Left ventricle myocardium superior (tissue), 1 donor: ENCODE data around the gene GLRX3. TPM values are rescaled to one million over a fixed set of nuclear protein-coding genes. Genes with fewer than 3 reads are reported as not detected.
"Not testable (repeated sequence)": the region's sequence is repeated elsewhere in the genome, so short reads cannot be mapped to it uniquely, and the experiment has no call there.

Experiments
- ATAC-seq: fragments of 200-7000 bp; cut with Tn5 transposase; one replicate; pipeline ENCODE4 v1.9.1; 2020; ENCODE audit warnings: mild to moderate bottlenecking, moderate library complexity
- DNase-seq: peaks from one replicate; pipeline ENCODE4 v3.0.0-alpha.2; 2020
- intact Hi-C: fragments of 100-400 bp; cut with micrococcal nuclease; formaldehyde crosslinking; loops from one replicate; pipeline ENCODE4 v1.11.0; 2022
- total RNA-seq: library from RNA; stranded (reverse); fragmentation: NEBNext Ultra II Directional; extraction: Animal tissue kit (Norgen Biotek cat#: 25700); gene quantifications from one replicate; pipeline ENCODE4 v1.2.1, GENCODE V29; 2021
- donor health status: DM: no; HTN: yes; CAD: no; lungs with severe emphysema.

GLRX3 gene
- total RNA-seq, 1 donor from 2014 or later = 64.8 TPM

DNA sequence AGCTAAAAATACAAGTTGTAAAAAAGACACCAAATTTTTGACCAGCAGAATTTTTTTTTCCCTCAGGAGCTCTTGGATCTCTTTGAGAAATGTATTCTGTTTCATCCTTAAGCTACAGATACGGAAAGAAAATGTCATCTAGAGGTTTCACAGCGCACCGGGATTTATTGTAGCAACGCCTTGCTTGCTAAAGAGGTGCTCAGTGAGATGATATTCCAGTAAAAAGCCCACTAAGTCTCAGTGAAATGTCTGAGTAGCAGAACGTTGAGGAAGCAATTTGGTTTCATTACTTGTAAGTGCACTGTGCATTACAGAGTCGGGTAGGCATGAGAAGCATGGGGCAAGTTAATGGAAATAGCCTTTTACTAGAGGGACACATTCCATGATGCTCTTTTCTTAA, 62.5 kb downstream of the GLRX3 start:
- no peak for DNase-seq
- intact Hi-C loops = loop anchor here (10.0 kb wide), 1 partner anchor 1586 kb away; no protein-coding TSS in a partner anchor
- no peak for ATAC-seq

DNA sequence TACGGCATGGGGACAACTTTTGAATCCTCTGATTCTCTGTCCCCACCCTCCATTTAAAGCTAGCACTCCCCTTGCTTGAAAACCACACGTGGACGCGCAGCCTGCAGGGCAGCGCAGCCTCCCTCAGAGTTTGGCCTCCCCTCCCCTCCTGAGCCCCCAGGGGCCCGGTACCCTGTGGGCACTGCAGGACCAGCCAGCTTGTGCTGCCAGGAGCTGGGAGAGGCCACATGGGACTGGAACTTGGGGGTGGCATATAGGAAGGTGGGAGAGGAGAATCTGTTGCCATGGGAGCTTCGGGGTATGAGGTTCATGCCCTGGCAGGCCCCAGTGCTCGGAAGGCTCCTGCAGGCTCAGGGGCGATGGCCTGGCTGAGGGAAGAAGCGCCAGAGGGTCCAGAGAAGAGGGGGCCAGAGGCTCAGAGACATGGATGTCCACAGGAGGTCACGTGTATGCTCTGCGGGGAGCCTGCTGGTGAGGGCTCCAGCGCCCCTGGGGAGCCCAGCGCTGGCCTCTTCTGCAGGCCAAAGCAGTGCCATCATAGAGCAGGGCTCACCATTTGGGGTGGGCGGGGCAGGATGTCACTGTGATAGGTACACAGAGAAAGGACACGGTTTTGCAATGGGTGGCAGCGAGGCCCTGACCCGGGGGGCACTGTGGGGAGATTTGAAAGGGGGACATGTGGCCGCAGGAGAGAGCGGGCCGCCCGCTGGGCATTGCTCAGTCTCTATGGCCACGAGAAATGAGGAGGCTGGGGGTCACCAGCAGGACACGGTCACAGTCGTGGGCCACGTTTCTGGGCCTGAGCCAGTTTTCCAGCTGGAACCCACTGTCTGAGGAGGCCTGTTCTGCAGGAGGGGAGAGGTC, 64.2 kb downstream of the GLRX3 start:
- intact Hi-C loops = no loop called here
- no peak for DNase-seq
- ATAC-seq = no peak

DNA sequence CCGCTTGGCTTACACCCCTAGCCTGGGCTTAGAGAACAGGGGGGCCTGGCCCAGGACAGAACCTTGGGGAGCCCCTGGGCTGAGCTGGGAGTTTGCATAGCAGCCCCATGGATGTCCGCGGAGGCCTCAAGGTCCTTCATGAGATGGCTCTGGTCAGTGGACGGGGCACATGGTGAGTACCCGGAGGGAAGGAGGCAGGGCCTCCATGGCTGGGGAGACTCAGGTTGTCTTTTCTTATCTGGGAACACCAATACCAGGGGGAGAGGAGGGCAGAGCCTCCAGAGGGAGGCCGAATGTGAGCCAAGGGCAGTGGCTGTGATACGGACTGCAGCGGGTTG, 64.8 kb downstream of the GLRX3 start:
- DNase-seq (no peak), ATAC-seq (no peak)
- intact Hi-C loops = no loop called here

DNA sequence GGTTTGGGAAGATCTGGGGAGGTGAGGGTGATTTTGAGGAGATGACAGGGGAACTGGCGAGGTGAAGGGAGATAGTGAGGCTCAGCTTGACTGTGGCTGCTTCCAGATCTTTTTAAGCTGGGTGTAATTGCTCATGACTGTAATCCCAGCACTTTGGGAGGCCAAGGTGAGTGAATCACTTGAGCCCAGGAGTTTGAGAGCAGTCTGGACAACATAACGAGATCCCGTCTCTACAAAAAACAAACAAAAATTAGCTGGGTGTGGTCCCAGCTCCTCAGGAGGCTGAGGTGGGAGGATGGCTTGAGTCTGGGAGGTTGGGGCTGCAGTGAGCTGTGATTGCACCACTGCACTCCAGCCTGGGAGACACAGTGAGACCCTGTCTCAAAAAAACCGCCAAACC, 66.0 kb downstream of the GLRX3 start:
- DNase-seq, ATAC-seq, intact Hi-C loops: not testable (repeated sequence)

DNA sequence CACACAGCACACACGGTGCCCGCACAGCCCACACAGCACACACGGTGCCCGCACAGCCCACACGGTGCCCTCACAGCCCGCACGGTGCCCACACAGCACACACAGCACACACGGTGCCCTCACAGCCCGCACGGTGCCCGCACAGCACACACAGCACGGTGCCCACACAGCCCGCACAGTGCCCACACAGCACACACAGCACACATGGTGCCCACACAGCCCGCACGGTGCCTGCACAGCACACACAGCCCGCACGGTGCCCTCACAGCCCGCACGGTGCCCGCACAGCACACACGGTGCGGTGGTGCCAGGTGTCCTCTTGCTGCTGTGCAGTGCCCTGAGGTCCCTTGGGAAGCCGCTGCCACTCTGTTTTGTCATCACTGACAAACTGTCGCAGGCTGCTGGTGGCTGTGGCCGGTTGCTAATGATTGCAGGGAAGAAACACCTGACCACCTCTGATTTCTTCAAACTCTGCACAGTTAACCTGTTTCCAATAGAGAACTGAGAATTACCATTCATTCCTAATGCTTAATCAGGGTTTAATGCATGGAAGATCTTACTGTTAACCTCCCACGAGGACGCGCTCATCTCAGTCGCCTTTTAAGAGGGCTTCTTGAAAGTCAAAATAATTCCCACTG, 66.9 kb downstream of the GLRX3 start:
- DNase-seq (no peak), ATAC-seq (peak; percentile 14)

DNA sequence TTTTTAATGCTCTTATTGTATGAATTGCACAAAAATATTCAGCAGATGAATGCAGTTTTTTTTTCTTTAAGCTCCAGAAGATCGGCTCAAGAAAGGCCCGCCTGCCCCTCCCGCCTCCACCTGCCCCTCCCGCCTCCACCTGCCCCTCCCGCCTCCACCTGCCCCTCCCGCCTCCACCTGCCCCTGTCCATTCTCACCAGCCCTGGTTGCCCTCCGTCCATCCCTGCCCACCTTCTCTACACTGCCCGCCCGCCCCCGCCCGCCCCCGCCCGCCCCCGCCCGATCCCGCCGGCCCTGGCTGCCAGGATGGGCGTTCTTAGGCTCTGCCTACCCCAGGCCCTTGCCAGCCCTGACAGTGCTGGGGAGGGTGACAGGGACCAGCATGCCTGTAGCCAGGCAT, 67.4 kb downstream of the GLRX3 start:
- DNase-seq (no peak), ATAC-seq (no peak)
- intact Hi-C loops = no loop called here

More for the DNA sequence above, 66.9 kb downstream of the GLRX3 start:
- intact Hi-C loops = no loop called here

DNA sequence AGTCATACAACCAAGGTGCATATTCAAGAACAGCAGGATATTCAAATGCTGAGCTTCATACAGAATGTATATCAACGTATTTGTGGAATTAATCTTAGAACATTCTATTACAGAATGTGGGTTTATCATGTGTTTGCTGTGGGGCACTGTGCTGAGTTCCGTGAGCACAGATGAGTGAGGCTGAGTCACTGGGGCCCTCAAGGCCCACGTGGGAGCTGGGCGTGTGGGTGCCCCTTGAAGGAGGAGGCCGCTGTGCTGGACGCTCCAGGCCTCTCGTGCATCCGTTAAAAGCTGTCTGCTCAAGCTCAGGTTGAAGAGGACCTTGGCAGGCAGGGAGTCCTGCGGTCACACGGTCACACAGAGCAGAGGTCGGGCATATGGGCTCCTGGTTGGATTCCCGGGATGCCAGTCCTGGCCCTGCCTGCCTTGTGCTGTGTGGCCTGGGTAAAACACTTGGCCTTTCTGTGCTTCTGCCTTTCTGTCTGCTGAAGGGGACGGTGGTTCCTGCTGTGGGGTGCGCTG, 70.1 kb downstream of the GLRX3 start:
- intact Hi-C loops = no loop called here
- DNase-seq = no peak
- no peak for ATAC-seq

DNA sequence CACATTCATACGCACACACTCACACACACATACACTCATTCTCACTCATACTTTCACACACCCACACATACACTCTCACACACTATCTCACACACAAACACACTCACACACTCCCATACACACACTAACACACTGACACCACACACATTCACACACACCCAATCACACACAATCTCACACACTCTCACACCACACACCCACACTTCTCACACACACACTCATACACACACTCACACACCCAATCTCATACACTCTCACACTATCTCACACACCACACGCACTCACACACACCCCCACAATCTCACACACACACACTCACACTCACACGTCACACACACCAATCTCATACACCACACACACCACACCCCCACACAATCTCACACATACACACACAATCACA, 71.0 kb downstream of the GLRX3 start:
- ATAC-seq = no peak
- no peak for DNase-seq
- intact Hi-C loops = no loop called here

DNA sequence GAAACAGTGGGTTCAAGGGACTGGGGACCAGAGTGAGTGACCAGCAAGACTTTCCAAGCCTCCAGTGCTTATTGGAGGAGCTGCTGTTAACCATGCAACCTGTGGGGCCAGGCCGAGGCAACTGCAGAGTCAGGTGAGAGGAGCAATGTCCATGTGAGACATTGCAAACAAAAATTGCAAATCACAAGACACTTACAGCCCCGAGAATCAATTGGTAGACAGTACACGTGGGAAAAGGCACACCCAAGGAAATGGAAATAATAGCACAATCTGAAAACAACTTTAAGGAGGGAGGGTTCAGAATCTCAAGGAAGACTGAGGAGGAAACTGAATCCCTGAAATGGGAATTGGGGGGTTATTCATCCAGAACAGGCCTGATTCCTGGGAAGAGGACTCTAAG, 72.6 kb downstream of the GLRX3 start:
- intact Hi-C loops = no loop called here
- no peak for DNase-seq
- no peak for ATAC-seq

DNA sequence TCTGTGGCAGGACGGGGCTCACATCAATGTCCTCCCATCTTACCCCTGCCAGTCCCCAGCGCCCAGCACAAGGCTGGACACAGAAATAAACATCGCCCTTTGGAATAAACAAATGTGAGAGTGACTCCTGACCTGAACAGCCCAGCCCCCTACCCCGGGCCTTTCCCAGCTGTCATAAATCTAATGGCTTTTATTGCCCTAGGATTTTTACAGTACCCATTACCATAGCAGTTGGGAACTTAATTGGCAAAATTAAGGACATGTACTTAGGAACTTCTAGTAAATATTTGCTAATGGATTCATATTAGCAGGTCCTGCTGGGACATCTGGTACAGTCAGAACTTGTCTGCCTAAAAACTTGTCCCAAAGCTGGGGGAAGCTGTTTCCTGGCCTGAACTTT, 76.6 kb downstream of the GLRX3 start:
- intact Hi-C loops = no loop called here
- ATAC-seq (no peak), DNase-seq (no peak)

DNA sequence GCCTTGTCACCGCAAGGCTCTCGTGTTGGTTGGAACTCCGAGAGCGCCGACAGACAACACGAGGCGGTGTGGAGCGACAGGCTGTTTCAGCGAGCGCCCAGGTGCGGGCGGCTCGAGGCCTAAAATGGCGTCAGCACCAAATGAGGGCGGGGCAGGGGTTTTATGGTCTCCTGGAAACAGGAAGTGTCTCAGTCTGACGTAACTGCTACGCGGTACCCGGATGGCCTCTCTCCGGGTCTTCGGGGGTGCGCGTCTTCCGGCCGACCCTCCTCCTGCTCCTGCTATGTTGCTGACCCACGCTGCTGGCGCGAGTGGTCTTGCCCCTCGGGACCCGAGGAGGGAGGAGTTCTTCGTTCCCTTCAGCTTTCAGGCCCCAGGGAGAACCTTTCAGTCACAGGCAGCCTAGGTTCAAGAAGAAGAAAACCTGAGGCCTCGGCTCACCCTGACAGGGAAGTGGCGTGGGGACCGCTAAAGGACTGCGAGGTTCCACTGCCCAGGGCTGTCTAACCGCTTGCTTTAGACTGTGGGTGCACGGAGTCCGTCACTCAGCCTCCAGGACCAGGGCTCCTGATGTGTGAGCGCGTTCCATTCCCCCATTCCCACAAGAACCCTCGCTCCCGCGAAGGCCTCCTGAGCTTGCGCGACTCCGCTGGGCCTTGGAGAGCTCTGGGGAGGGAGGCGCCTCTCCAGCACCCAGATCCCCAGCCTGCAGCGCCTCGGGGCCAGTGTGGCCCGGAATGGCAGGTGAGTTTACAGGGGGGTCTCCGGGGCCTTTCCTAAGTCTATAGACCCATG, 77.3 kb downstream of the GLRX3 start:
- ATAC-seq (no peak), DNase-seq (no peak)
- intact Hi-C loops = no loop called here

DNA sequence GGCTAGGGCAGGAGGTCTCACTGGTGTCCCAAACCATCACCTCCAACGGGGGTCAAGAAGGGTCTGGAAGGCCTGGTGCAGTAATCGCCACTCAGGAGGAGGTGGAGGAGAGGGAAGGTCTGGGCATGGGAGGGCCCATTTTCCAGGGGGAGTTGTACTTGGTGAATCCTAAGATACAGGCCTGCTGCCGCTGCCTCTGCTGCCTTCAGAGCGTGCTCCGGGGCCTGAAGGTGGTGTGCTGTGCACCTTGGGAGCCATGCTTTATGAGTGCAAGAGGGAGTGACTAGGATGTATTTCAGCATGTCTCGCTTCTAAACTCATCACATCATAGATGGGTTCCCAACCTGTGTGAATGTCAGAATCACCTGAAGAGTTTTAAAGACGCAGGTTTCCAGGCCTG, 78.2 kb downstream of the GLRX3 start:
- ATAC-seq = no peak
- no peak for DNase-seq
- intact Hi-C loops = no loop called here

DNA sequence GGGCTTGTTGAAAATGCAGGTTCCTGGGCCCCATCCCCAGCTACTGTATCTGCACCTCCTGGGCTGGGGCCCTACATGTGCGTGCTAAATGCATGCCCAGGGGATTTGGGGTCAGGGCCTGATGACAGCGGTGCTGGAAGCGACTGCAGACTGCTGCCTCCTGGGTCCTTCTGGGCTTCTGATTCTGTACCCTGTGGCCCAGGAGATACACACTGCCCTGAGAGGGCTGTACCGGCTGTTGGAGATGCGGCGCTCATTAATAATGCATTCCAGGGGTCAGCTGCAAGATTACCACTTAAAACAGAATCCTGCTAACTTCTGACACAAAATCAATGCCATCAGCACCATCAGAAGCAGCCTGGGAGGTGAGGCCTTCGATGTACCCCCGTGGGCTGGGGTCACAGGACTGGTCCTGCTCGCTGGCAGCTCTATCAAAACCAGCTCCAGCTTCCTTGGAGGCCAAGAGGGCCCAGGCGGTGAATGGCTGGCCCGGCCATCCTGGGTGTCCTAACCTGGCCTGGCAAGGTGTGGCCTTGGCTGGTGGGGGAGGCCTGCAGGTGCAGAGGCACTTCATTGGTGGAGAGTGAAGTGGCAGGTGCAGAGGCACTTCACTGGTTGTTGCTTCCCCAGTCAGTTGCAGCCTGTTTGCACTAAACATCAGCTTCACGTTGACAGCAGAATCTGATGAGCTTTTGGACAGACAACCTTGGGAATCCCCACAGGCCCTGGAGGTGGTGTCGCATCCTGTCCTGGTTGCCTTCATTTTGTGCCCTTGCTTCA, 79.2 kb downstream of the GLRX3 start:
- intact Hi-C loops = no loop called here
- no peak for ATAC-seq
- no peak for DNase-seq

DNA sequence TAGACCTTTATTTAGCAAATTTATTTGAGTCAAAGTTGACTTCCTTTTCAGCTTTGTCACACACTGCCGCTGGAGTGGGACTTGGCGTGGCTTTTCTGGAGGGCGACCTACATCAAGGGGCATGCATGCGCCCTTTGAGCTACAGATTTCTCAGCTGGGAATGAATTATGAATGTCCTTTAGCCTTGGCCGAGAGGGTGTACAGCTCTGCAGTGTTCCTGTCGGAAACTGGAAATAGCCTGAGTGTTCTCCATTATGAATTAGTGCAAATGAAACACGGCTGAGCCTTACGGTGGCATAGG, 79.7 kb downstream of the GLRX3 start:
- DNase-seq (no peak), ATAC-seq (no peak)
- intact Hi-C loops = no loop called here

DNA sequence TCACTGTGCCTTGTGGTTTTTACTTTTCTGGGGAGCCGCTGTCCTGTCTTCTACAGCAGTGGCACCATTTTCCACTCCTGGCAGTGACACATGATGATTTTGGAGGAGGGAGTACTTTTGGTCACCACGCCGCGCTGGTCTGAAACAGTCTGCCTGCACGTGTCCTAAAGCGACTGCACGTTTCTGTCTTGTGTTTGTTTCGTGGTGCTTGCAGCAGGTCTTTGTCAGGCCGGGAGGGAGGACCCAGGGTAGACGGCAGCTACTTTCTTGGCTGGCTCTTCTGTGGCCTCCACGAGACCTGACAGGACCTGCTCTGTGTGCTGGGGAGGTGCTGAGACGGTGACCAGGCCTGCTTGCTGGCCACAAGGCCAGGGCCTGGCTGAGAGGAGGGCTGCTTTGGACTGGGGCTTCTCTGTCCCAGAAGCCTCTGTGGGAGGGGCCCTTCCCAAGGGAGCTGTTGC, 82.0 kb downstream of the GLRX3 start:
- ATAC-seq = no peak
- DNase-seq = no peak
- intact Hi-C loops = no loop called here

DNA sequence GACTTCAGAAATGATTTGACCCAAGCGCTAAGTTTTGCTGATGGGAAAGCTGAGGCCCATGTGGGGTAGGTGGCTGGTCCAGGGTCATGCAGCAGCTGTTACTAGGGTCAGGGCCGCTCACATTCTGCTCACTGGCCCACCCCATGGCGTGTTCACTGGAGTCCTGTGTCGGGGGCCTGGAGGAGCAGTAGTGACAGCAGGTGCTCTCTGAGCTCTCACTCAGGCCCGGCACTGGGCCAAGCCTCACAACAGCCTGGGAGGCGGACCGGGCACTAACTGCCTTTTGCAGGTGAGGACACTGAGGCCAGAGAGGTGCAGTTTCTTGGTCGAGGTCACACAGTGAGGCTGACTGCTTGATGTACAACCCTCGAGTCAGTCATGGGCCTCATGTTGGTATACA, 82.7 kb downstream of the GLRX3 start:
- intact Hi-C loops = no loop called here
- no peak for ATAC-seq
- DNase-seq = no peak

DNA sequence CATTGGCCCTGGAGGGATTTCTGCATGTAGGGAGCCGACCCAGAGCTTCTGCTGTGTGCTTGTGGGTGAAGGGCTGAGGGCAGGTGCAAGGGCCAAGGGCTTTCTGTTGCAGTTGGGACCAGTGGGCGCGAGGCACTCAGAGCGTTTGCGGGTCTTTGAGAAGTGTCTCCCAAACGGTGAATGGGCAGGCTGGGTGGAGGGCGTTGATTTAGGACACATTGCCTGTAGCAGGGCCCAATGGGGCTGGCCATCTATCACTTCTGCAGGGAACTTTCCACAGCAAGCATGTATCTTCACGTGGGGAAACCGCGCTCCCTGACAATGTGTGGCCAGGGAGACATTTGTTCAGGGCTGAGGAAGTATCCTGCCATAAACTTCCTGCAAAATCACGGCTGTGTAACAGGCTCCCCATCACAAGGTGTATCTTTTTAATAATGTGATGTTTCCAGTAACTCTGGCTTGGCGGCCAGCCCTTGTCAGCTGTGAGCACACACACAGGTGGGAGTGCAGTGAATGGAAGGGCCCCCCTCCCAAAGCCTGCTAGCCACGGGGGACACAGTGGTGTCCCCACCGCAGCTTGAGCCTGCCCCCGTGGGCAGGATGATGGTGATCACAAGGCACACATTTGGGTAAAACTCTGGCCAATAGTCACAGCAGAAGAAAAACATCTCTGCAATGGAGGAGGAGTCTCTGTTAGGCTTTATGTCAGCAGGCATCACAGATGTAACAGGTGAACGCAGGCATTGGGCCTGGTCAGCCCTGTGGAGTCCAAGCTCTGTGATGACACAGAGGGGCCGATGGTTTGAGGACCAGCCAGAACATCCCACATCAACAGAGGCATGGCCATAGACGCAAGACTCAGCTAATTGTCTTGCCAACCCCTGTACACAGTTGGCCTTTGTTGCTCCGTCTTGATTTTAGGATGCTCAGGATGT, 84.3 kb downstream of the GLRX3 start:
- DNase-seq (no peak), ATAC-seq (no peak)
- intact Hi-C loops = no loop called here
